Fibroblast of skin of left quadriceps (primary cell): Measurements from ENCODE around the gene OTULIN.

Experiments used
- DNase-seq, 2 experiments: peaks; one replicate each; pipeline ENCODE4 v3.0.0-alpha.2; 2013; ENCODE audit warnings: low read depth in 2 of 2

The OTULIN gene

DNA sequence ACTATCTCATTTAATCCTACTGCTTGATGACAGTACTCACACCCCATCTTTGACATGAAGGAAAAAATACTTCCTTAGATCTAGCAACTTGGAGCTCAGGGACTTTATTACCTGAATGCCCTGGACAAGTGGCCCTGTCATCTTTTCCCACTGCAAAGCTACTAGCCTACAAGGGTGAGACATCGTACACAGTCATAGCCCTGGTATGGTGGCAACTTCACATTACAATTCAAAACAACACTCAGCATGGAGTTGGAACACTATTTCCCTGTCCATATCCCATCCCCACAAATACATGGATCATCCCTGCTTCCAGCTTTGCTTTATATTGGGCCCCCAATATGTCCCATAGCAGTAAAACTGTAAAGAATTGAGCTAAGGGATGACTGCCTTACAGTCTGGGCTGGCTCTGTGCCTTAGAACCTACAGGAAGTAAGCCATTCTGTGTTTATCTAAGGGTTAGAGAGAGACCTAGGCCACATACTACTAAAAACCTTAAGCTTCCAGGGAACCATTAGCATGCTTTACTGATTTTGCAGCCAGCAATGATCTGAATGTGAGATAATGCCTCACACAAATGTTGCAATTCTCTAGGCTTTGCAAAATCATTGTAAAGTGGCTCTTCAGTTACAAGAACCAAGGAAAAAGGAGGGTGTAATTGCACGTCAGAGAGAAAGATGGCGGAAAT is 55.9 kb downstream of the OTULIN start:
- DNase-seq, result peak; percentile 22 to 30

DNA sequence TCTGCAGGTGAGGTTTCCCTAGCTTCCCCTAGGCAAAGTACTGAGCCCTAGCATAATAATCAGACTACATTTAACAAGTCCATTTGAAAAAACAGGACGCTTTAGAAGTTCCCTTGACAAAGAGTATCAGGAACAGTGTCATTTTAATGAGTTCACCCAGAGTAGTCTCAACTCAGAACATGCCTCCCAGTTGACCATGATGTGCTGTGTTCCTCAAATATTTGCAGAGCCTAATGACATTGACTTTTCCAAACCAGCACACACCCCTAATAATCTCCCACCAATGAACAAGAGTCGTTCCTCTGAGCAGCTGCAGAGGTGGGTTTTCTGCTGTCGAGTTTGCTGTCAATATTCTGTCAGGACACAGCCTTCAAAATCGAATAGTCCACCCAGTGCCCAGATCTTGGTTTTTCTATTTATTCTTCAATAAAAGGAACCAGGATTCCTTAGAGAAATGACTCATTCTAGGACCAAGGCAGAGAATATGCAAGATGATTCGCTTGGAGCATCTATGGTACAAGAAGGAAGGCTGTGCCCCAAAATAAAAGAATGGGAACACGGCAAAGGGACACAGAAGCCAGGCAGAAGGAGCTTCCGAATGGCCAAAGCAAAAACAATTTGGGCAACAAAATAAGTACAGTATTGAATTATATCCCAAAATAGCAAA is 57.6 kb downstream of the OTULIN start:
- DNase-seq, result no peak

DNA sequence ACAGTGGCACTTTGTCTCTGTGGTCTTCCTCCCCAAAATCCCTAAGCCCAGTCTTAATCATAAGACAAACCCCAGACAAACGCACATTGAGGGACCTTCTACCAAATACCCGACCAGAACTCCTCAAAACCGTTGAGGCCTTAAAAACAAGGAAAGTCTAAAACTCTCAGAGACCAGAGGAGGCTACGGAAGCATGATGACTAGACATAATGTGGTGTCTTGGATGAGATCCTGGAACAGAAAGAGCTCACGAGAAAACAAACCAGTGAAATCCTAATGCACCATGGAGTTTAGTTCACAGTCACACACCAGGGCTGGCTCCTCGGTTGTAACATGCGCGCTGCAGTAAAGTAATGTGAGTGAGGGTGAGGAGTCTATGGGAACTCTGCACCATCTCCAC is 58.4 kb downstream of the OTULIN start:
- DNase-seq, result no peak

DNA sequence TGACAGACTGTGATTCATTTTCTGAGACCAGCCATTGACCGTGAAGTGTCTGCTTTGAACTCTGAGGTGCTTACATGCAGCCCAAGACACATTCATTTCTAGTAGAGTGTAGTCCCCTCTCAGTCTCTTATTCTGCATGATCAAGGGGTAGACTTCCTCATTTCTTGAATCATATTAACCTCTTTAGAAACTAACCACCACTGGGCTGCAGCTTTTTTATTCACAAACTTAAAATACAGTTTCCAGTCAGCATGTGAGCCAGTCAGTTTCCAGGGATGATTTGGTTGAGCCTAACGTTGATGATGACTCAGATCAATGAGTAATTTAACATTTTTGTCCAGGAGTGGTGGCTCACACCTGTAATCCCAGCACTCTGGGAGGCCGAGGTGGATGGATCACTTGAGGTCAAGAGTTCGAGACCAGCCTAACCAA is 59.2 kb downstream of the OTULIN start:
- DNase-seq, result no peak

DNA sequence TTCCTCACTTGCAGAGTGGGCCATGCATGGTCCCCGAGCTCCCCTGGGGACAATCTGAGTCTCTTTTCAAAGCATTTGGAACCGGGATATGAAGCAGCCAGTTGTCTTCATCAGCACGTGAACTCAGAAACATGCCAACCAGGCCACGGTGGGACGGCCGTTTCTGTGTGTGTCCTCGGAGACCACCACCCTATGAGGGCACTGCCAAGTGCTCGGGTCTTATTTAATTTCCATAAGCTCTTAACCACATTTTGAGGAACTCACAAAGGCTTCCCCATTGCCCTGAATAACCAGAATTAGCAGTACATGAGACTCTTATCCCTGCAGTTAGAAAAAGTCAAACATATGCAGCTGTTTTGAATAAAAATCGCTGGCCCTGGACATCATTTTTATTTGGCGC is 60.1 kb downstream of the OTULIN start:
- no peak for DNase-seq

DNA sequence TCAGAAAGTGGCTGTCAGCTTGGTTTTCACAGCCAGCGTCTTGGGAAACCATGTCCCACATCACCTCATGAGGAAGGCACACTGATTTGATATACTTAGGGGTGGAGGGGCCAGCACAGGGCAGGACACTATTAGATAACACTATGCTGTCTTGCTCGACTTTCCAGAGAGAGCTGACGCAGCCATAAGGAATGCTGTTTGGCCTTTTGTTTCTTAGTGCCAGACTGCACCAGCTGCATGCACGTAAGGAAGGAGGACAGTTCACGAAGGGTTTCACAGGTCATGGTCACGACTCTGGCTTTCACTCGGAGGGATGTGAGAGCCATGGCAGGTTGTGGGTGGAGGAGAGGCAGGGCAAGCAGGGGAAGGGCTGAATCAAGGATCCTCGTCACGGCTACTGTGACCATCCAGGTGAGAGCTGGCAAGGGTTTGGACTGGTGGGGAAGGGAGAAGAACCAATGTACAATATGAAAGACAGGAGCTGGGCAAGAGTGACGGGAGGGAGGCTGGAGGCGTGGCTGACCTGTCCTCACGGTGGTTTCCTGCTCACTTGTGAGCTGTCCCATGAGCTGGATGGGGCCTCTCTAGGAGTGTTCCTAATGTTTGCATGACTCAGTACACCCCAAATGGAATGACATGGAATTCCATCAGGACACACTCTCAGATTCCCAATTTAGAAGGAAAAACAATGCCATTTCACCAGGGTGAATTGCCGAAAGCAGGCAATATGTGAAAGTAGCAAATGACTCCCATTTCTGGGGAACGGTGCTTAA is 61.7 kb downstream of the OTULIN start:
- no peak for DNase-seq

DNA sequence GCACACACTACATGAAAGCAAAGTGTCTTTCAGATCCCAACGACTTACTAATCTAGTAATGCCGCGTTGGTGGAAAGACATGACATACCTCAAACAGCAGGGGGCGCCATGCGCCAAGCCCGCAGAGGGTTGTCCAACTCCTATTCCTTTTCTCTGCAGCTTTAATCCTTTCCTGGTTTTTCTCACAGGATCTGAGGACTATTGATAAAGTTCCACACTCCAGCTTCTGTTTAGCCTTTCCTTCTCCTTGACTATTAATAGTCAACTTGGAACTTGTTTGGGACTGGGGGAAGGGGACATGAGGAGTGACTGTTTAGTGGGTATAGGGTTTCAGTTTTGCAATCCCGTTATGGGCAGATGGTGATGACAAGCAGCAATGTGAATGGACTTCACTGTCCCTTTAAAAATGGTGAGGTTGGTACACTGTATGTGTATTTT is 62.9 kb downstream of the OTULIN start:
- DNase-seq, result peak; percentile 50 to 51

DNA sequence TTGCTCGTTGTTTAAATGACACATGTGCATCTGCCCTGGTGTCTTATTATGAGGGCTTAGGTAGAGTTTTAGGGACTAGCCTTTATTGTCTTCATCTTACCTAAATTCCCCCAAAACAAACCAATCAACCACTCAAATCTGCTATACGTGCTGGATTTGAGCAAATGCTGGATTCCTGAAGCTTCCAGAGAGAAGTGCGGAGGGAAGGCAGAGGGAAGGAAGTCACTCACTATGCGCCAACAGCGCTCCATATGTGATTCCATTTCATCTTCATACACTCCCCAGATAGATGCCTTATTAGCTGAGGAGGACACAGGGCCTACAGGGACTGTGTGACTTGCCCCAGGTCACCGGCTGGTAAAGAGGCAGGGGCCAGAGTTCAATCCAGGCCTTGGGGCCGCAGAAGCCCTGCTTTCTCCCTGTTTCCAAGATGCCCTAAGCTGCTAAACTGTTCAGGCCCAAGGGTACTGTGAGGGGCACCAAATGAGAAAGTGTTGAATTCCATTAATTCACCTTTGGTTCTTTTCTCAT is 63.5 kb downstream of the OTULIN start:
- no peak for DNase-seq

DNA sequence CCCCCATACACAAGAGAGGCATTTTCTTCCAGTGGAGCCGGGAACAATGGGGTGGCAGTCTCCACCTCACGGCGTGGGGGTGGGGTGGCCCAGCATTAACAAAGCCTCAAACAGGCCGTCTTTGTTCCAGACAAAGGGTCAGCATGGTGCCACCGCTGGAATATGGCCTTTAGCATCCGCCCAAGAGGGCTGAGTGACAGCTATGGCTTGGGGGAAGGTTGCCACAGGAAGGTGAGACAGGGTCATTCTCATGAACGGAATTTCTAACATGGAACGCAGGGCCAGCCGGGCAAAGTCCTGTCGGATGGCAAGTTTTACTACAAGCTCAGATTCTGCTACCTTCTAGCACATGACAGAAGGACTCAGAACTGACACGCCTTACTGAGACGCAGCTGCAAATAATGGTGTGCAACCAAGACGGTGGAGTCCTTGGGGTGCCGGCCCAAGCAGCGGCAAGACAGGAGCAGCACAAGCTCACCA is 64.0 kb downstream of the OTULIN start:
- no peak for DNase-seq

DNA sequence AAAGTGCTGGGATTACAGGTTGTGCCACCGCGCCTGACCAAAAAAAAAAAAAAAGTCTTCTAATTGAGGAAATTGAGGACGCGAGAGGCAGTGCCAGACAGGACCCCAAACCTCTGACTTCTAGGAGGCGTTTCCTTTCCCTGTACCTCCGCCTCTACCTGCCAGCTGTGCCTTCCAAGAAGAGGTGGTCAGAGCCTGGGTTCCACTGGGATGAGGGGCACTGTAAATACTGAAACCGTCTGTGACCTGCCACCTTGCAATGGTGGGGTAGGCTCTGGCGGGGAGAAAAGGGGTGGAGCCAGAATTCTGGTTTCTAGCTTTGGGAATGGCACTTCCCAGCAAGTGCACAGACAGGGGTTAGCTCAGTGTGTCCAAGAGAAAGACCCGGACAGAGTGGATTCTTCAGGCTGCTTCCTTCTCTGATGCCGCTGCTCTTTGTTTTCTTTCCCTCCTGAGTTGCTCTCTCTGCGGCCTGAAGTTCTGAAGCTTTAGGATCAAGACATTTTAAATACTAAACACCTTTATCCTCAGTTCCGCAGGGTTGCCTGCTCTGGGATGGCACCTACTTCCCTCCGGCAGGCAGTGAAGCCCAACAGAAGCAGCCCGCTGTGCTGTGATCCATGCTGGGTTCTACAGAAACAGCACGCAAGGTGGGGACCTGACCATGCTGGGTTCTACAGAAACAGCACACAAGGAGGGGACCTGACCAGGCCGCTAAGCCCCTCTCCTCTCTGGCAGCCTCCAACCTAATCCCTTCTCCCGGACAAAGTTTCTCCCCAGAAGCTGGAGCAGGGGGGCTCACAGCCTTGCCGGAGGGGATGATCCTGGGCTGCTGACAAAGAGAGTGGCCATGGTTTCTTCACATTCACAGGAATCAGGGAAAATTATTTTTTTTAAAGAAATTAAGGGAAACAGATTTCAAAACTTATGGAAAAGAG is 65.2 kb downstream of the OTULIN start:
- no peak for DNase-seq

DNA sequence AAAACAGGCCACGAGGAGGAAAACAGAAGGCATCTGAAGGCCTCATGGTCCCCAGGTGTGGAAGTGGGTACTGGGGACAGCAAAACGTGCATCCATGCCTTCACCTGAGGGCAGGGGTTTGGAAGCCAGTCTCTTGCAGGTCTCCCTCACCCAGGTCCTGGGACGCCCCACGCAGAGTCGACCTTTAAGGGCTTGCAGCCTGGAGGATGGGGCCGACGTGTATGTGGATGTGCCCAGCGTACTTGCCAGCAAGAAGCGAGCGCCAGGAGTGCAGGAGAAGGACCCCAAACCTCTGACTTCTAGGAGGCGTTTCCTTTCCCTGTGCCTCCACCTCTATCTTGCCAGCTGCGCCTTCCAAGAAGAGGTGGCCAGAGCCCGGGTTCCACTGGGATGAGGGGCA is 65.9 kb downstream of the OTULIN start:
- no peak for DNase-seq

DNA sequence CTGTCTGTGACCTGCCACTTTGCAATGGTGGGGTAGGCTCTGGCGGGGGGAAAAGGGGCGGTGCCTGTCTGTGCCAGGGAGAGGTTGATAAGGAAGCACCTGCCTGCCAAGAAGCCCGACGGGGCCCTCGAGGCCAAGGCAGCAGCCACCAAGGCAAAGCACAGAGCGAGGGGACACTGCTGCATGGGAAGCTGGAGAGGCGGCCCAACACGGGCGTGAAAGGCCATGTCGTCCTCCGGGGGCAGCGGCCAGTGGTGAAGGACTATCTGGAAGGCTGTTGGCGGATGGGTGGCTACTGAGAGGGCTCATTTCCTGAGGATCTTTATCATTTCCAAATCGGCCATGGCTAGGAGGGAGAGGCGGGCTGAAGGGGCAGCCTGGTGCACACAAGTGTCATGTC is 66.4 kb downstream of the OTULIN start:
- no peak for DNase-seq

DNA sequence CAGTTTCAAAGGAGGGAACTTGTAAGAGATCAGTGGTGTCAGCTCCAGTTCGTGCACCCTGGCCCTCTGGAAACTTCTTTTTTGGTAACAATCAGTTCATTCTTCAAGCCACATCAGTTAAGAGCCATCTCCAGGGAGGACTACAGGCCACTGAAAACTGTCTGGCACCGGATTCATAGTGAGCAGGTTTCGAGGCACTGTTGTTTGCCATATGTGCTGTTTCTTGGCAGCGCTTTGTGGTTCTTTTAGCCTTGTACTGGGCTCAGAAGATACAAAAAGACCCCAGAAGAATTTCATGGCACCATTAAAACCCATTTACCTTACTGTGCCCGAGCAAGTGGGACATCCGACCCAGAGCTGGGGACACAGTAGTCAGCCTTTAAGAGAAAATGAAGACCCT is 68.5 kb downstream of the OTULIN start:
- DNase-seq, result no peak

DNA sequence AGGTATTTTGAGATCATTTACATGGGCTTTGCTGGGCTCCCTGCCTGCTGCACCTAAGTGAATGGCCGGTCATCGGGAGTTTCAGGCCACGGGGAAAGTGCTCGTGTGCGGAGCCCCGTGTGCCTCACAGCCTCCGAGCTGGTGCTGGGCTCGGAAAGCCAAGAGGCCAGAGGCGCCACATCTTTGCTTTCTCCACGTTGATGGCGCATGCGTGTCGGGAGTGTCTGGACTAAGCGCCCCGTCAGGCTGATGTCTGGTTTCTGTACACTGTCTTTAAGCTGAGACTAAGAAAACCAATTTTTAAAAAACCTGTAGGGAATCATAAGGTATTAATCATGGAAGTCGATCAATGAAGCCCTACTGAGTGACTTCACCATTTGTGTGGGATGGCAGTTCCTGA is 69.1 kb downstream of the OTULIN start:
- no peak for DNase-seq

DNA sequence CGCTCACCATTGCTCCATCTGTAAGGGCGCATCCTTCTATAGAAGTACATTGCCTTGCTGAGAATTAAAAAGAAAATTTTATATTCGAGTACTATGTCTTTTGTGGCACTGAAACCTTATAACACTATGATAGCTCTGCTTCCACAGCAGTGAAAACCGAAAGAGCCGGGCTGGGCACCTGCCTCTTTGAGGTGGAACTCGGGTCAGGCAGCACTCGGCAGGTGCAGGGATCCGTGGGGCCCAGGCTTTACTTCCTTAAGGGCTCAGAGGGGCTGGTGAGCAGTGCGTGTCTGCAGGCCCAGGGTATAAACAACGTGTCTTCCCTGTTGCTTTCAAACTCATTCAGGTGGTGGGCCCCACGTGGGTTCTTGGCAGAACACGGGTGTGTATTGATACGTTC is 69.9 kb downstream of the OTULIN start:
- DNase-seq, result no peak

DNA sequence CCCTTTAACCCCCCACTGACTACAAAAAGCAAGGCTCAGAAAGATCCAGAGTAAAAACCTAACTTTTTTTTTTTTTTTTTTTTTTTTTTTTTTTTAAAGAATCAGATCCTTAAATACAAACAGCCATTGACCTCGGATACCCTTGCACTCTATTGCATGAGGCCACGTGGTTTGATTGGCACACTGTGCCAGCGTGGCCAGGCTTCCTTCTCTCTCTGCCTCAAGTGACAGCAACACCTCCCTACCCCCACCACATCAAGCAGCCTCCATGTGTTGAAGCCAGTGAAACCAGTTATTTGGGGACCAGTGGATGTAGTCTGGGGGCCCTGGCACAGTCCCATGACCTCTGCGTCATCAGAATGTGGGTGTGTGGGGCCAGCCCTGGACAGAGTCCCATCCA is 71.4 kb downstream of the OTULIN start:
- DNase-seq, result no peak

DNA sequence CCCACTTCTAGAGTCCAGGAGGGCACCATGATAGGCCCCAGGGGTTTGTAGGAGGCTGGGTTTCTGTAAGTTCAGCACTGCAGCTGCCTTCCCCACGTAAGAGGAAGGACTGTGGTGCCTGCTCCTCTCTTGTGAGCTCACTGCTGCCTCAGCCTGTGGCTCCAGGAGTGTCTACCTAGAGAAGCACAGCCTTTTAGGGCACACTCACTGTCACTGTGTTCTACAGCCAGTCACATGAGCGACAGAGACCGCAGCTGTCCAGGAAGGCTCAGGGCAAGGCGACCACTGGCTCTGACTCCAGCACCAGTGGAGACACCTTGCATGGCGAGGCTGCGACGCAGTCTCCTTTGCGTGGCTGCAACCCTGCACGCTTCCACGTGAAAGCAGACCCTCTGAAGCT is 72.8 kb downstream of the OTULIN start:
- no peak for DNase-seq

DNA sequence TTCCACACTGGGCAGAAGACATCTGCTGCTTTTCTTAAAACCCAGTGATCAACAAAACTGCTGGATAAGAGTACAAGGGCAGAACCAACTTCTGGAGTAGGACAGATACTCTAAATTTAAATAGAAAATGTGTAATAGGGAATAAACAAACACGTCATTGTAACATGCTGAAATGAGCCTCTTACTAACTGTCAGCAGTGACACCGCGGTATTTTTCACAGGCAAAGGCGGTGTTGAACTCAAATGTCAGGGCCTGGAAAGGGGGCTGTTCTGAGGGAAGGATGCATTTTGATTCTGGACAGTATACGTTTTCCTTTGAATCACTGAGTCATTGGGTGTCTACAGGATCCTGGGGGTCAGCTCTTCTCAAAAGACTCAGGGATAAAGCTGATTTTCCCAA is 73.5 kb downstream of the OTULIN start:
- no peak for DNase-seq

DNA sequence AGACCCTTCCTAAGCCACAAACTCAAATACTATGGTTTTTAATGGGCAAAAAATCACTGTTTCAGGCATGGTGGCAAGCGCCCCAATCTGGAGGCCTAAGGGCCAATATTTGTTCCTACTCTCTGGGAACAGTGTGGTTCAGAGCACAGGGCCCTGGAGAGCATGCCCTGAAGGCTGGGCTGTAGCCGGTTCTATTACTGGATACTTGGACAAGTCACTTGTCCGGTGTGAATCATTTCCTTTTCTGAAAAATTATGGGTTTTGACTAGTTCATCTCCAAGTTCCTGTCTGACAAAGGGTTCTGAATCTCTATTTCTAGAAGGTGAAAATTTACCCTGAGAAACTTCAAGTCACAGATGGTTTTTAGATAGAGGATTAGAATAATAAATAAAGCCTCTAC is 75.0 kb downstream of the OTULIN start:
- DNase-seq, result no peak

DNA sequence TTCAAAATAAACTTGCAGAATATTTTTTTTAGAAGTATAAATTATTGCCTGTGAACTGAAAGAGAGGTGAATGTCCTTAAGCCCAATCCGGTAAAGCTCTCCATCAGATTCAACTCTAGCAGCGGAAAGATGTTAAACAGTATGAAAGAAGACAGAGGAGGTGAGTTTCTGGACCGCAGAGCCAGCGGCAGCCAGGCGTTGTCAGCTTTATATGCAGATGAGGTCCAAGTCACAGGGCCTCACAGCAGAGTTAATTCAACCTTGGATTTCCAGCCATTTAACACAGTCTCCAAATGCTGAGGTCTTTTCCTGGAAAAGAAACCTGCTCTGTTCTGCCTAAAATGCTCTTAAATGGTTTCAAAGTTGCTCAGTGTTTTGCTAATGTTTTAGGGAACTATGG is 75.5 kb downstream of the OTULIN start:
- DNase-seq, result no peak

DNA sequence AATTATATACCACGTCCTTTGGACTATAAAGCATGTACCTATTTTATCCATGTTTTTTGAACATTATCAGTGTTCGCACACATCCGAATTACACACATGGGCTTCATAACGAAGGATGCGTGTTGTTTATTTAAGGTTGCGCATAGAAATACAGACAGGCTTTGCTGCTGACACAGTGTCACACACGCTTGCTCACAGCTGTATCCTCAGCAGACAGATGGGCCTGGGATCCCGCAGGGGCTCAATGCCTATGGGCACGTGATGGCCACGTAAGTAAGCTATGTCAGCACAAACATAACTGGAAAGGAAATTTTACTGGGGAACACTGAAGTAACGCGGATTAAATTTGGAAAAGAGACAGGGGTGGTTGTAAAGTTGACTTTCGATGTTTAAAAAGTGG is 76.6 kb downstream of the OTULIN start:
- no peak for DNase-seq
